Glomerular visceral epithelial cell (primary cell): ENCODE data around the gene STIL.
A peak's percentile ranks its signal among the peaks of the same experiment; 100 is the strongest.
"Not testable (repeated sequence)": the region's sequence is repeated elsewhere in the genome, so short reads cannot be mapped to it uniquely, and the experiment has no call there.

Experiments
- DNase-seq: peaks from one replicate; pipeline ENCODE4 v3.0.0-alpha.2; 2016; ENCODE audit errors: extremely low spot score

Gene STIL

GRCh38 chr1:47319968-47320367, 6.0 kb upstream of the STIL start:
- not testable (repeated sequence) for DNase-seq

DNA sequence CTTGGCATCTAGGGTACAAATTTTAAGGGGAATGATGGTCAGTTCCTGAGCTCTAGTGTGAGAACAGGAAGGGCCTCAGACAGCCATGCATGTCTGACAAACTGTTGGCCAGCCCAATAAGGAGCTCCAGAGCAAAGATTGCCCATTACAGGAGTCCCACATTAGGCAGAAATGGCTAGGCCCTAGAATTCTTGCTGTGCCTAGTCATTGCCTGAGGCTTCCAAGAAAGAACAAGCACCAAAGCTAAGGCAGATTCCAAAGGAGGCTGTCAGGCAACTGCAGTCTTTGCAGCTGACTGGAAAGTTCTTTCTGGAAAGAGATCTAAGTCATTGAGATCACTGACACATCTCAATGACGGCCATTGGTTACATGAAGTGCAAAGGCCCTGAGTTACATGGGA, 3.9 kb upstream of the STIL start:
- DNase-seq: no peak

DNA sequence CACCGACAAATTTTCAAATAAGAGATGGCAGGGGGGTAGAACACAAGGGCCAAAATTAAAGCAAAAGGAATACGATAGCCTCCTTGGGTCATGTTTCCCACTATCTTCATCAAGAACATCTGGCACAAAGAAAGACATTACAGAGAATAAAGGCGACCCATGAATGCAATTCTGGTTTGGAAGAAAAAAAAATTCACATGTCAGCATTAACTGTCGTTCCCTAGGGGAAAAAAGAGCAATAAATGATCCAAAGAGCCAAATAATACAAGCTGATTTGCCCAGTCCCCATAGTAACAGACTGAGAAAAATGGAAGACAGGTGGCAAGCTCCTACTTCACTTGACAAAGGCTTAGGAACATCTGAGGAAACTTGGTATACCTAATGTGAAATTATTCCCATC, 4.5 kb downstream of the STIL start:
- DNase-seq: no peak

DNA sequence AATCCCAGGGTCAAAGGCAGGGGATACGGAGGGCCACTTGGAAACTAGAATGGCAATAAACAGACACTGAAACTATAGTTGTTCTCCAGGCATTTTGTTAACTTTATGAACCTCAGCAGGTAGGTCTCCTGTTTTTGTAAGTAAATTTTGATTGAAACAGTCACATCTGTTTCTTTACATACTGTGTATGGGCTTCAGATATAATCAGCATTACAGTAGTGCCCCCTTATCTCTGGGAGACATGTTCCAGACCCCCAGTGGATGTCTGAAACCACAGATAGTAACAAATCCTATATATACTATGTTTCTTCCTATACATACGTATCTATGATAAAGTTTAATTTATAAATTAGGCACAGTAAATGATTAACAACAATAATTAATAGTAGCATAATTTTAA, 11.5 kb downstream of the STIL start:
- DNase-seq: no peak

DNA sequence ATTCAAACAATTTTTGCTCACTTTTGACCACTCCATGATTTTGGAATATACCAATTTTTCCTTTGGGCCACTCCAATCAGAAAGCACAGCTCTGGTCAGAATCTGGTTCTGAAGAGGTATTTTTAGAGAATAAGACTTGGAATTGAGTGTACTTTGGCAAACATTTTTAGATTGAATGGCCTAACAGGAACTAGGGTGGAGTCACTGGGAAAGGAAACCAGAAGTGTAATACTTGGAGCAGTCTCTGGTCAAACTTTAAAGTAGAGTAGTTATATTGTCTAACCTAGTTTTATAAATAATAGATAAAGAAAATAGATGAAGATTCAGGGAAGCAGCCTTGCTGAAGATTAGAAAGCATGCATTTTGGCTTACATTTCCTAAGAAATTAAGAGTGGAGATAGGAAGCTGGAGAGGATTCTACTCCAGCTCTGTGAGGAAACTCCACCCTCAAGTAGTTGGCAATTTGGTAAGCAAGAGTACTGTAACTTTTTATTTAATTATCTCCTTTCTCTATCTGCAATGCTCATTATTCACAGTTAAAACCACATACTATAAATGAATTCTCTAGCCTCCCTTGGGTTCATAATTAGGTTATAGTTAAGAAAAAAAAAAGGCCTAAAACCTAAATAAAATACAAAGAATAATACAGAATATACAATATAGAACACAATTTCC, 15.8 kb downstream of the STIL start:
- no peak for DNase-seq

GRCh38 chr1:47295579-47295978, 18.4 kb downstream of the STIL start:
- no peak for DNase-seq

DNA sequence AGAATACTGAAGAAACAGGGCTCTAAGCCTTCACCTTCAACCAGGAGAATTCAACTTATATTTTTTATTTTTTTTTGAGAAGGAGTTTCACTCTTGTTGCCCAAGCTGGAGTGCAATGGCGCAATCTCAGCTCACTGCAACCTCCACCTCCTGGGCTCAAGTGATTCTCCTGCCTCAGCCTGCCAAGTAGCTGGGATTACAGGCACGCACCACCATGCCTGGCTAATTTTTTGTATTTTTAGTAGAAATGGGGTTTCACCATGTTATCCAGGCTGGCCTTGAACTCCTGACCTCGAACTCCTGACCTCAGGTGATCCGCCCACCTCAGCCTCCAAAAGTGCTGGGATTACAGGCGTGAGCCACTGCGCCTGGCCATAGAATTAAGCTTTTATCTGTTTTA, 19.1 kb downstream of the STIL start:
- not testable (repeated sequence) for DNase-seq

DNA sequence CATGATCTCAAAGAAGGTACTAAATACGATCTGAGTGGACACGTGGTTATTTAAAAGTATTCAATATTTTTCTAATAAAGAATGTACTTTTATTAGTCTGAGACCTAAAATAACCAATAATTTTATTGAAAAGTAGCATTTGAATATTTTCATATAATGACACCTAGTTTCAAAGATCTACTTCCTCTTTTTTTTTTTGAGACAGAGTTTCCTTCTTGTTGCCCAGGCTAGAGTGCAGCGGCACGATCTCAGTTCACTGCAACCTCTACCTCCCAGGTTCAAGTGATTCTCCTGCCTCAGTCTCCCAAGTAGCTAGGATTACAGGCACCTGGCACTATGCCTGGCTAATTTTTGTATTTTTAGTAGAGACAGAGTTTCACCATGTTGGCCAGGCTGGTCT, 25.8 kb downstream of the STIL start:
- not testable (repeated sequence) for DNase-seq

GRCh38 chr1:47280142-47280541, 33.8 kb downstream of the STIL start:
- no peak for DNase-seq

GRCh38 chr1:47276850-47277249, 37.1 kb downstream of the STIL start:
- no peak for DNase-seq

DNA sequence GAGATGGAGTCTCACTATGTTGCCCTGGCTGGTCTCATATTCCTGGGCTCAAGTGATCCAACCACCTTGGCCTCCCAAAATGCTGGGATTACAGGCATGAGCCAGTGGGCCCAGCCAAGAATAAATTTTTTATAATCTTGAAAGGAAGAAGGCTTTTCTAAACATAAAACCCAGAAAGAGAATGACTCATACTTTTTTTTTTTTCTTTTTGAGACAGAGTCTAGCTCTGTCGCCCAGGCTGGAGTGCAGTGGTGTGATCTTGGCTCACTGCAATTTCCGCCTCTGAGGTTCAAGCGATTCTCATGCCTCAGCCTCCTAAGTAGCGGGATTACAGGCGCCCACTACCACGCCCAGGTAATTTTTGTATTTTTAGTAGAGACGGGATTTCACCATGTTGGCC, 38.1 kb downstream of the STIL start:
- not testable (repeated sequence) for DNase-seq

- not testable (repeated sequence) for DNase-seq
Measured at GRCh38 chr1:47265529-47265928, 48.4 kb downstream of the STIL start.

DNA sequence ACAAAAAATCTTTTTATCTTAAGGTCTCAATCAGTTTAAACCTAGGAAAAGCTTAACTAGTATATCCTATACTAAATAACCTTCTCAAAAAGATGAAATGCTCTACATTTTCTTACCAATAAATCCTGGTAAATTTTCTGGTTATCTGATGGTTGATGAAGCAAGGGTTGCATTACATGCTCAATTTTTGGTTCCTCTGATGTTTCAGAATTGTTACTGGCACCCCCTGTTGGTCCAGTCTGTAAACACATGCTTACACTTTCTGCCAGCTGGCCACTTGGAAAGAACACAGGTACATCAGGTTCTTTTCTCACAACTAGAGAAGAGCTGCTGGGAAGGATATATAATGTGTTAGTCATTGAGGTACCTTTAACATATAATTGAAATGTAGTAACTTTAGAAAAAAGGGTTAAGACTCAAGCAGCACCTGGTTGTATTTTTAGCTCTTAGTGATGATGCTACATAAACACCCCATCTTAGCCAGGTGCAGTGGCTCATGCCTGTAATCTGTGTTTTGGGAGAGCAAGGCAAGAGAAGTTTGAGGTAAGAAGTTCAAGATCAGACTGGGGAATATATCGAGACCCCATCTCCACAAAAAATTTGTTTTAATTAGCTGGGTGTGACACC, 51.0 kb downstream of the STIL start:
- peak; percentile 56 for DNase-seq

- no peak for DNase-seq
Measured at GRCh38 chr1:47257224-47257623, 56.7 kb downstream of the STIL start.

DNA sequence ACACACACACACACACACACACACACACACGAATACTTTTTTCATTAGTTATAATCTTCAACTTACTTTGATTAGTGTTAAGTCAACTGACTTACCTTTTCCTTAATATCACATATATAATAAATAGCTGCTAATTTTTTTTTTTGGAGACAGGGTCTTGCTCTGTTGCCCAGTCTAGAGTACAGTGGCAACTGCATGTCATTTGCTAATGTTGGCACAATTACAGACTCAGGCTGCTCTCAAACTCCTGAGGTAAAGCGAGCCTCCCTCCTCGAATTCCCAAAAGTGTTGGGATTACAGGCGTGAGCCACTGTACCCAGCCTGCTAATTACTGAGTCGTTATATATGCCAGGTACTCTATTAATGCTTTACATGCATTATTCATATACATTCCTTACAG, 61.2 kb downstream of the STIL start:
- DNase-seq: no peak

DNA sequence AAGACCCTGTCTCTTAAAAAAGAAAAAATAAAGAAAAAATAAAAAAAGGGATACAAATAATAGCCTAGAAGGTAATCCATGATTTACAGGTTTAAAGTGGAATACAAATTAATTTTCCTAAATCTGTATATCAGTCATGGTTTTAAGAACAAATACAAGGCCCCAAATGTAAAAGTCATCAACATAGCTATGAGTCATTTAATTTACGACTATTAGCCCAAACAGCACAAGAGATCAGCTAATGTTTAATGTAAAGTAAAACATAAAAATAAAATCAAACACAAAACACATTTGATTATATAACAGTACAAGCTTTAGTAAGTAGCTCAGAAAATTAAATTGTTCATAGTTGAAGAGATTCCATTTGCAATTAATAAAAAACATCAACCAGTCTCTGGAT, 61.6 kb downstream of the STIL start:
- DNase-seq: no peak

GRCh38 chr1:47249755-47250154, 64.2 kb downstream of the STIL start:
- no peak for DNase-seq

- no peak for DNase-seq
Measured at GRCh38 chr1:47244339-47244862, 69.5 kb downstream of the STIL start.

- DNase-seq: no peak
Measured at GRCh38 chr1:47243910-47244309, 70.0 kb downstream of the STIL start.

DNA sequence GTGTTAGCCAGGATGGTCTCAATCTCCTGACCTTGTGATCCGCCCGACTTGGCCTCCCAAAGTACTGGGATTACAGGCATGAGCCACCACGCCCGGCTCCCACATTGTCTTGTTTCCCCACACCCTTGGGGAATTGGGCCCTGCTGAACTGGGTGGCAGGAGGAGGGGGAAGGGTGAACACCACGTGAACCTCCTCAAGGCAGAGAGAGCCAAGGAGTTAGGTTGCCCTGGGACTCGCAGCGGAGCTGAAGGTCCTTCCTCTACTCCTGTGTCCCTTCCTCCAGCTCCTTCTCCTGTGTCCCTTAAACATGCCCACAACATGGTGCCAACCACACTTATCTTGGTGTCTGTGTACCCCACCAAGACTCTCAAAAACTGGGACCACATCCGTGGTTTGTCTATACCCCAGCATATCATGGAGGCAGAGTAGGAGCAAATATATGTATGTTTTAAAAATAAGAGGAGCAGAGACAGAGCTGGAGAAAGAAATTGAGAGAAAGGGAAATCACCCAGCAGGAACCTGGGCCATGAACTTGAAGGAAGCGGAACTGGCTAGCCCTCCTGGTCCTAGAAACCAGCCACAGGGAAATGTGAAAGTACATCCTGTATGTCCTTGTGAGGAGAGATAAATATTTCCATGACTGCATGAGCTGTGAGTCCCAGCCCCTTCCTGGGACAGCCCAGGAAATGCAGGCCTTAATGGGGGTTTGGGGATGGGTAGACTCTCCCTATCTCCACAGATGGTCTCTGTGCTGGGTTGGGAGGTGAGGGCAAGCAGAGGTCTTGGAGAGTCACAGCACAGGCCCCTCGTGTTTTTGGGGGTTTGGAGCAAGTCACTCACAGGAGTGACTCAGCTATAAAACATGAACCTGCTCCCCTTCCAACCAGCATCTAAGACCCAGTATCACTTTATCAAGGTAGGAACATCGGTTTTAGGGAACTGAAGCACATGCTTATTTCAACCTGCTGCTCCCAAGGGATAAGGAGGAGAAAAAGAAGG, 72.5 kb downstream of the STIL start:
- DNase-seq: no peak

DNA sequence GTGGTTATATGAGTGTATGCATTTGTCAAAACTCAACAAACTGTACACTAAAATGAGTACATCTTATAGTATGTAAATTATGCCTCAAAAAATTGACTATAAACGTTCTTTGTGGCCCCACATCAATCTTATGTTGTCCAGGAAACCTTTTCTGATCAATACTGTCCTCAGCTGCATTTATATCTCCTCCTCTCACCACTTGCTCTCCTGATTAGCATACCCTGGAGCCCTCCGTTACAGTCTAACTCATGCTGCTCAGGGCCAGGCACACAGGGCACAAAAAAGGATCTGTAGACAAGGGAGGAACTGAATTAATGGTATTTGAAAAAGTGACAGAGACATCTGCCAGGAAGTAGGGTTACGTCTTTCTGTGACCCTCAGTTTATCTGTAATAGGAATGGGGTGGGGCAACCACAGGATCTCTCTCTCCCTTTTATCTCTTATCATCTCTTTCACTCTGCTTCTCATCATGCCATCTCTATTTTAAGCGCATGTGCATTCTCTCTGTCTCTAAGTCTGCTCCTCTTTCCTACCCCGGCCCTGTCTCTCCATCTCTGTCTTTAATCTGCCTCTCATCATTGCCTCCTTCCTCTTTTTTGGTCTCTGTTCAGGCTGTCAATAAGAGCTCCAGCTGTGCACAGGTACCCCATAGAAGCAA, 74.9 kb downstream of the STIL start:
- DNase-seq: no peak

GRCh38 chr1:47235806-47236205, 78.1 kb downstream of the STIL start:
- DNase-seq: no peak
